Liver (tissue), 9 donors: Measurements from ENCODE around the gene TMEM131. TPM values are rescaled to one million over a fixed set of nuclear protein-coding genes. Genes with fewer than 3 reads are reported as not detected.

Experiments
- DNase-seq: peaks from one replicate; pipeline ENCODE4 v3.0.0-alpha.2; 2017; ENCODE audit warnings: low spot score
- H3K27ac ChIP-seq, 2 donors: one replicate each; pipeline ENCODE4 v1.7.0; 2013; ENCODE audit warnings: inconsistent platforms in 2 of 2, low read length in 2 of 2, control low read depth in 1 of 2, low read depth in 1 of 2, mild to moderate bottlenecking in 1 of 2
- H3K27me3 ChIP-seq, 4 donors: one replicate each; pipeline versions ENCODE4 v1.6.1 to v1.7.0; 2013; ENCODE audit warnings: low read length in 3 of 4, inconsistent platforms in 1 of 4, mild to moderate bottlenecking in 1 of 4, moderate library complexity in 1 of 4; ENCODE audit not compliant: control insufficient read depth in 4 of 4, insufficient read depth in 4 of 4
- H3K36me3 ChIP-seq, 4 donors: one replicate each; pipeline versions ENCODE4 v1.6.1 to v1.7.0; 2013; ENCODE audit warnings: low read length in 3 of 4, mild to moderate bottlenecking in 3 of 4, low read depth in 1 of 4, moderate library complexity in 1 of 4; ENCODE audit not compliant: control insufficient read depth in 4 of 4, insufficient read depth in 3 of 4
- H3K4me1 ChIP-seq, 4 donors: one replicate each; pipeline versions ENCODE4 v1.6.1 to v1.7.0; 2013; ENCODE audit warnings: low read length in 3 of 4, mild to moderate bottlenecking in 3 of 4, moderate library complexity in 1 of 4; ENCODE audit not compliant: control insufficient read depth in 4 of 4, insufficient read depth in 4 of 4
- H3K4me3 ChIP-seq, 3 donors: one replicate each; pipeline versions ENCODE4 v1.6.1 to v1.7.0; 2013; ENCODE audit warnings: low read length in 3 of 3, control low read depth in 1 of 3, low read depth in 1 of 3, mild to moderate bottlenecking in 1 of 3
- H3K9ac ChIP-seq, 2 donors: one replicate each; pipeline ENCODE4 v1.7.0; 2013; ENCODE audit warnings: low read length in 2 of 2, mild to moderate bottlenecking in 2 of 2, moderate library complexity in 2 of 2, control low read depth in 1 of 2, low read depth in 1 of 2
- H3K9me3 ChIP-seq, 4 donors: one replicate each; pipeline versions ENCODE4 v1.6.1 to v1.7.0; 2013; ENCODE audit warnings: low read length in 3 of 4; ENCODE audit not compliant: control insufficient read depth in 4 of 4
- CTCF ChIP-seq: fragments of 150-350 bp; IDR thresholded peaks from 2 replicates; pipeline ENCODE4 v1.5.1; 2017; ENCODE audit warnings: improper control_type of control experiment, low read depth, low read length; ENCODE audit not compliant: missing input control
- EGR1 ChIP-seq, 2 donors: IDR thresholded peaks; 2 replicates each; pipeline ENCODE4 v1.6.1; 2016 to 2018; ENCODE audit warnings: antibody characterized with exemption in 2 of 2, low read depth in 2 of 2
- FOXA1 ChIP-seq: IDR thresholded peaks from 2 replicates; pipeline ENCODE4 v1.6.1; 2016; ENCODE audit warnings: antibody characterized with exemption
- FOXA2 ChIP-seq: IDR thresholded peaks from 2 replicates; pipeline ENCODE4 v1.6.1; 2016; ENCODE audit warnings: antibody characterized with exemption
- GABPA ChIP-seq, 2 donors: IDR thresholded peaks in 1 of 2; conservative IDR thresholded peaks in 1 of 2; 2 replicates each; pipeline ENCODE4 v1.6.1; 2016; ENCODE audit warnings: antibody characterized with exemption in 2 of 2, mild to moderate bottlenecking in 1 of 2, moderate library complexity in 1 of 2
- HNF4A ChIP-seq, 2 donors: conservative IDR thresholded peaks; 2 replicates each; pipeline ENCODE4 v1.6.1; 2016; ENCODE audit warnings: antibody characterized with exemption in 2 of 2, mild to moderate bottlenecking in 2 of 2
- HNF4G ChIP-seq: IDR thresholded peaks from 2 replicates; pipeline ENCODE4 v1.6.1; 2016; ENCODE audit warnings: antibody characterized with exemption
- JUND ChIP-seq, 2 donors: IDR thresholded peaks; 2 replicates each; pipeline ENCODE4 v1.6.1; 2016; ENCODE audit warnings: antibody characterized with exemption in 2 of 2
- NR2F2 ChIP-seq: IDR thresholded peaks from 2 replicates; pipeline ENCODE4 v1.6.1; 2016; ENCODE audit warnings: antibody characterized with exemption
- RAD21 ChIP-seq, 2 donors: IDR thresholded peaks; 2 replicates each; pipeline ENCODE4 v1.6.1; 2016; ENCODE audit warnings: antibody characterized with exemption in 2 of 2, mild to moderate bottlenecking in 2 of 2
- RXRA ChIP-seq, 2 donors: IDR thresholded peaks; 2 replicates each; pipeline ENCODE4 v1.6.1; 2017 to 2018; ENCODE audit warnings: antibody characterized with exemption in 2 of 2, mild to moderate bottlenecking in 1 of 2
- SP1 ChIP-seq: IDR thresholded peaks from 2 replicates; pipeline ENCODE4 v1.6.1; 2018; ENCODE audit warnings: antibody characterized with exemption, mild to moderate bottlenecking
- TAF1 ChIP-seq: conservative IDR thresholded peaks from 2 replicates; pipeline ENCODE4 v1.6.1; 2016; ENCODE audit warnings: antibody characterized with exemption, mild to moderate bottlenecking
- YY1 ChIP-seq: IDR thresholded peaks from 2 replicates; pipeline ENCODE4 v1.6.1; 2016; ENCODE audit warnings: antibody characterized with exemption, mild to moderate bottlenecking
- ZBTB33 ChIP-seq: IDR thresholded peaks from 2 replicates; pipeline ENCODE4 v1.6.1; 2016; ENCODE audit warnings: antibody characterized with exemption
- WGBS: extraction: QIAGEN DNeasy Blood & Tissue Kit; methylation state at CpG from one replicate; pipeline ENCODE4 v1.1.7; 2013; 5-methylcytosine and 5-hydroxymethylcytosine counted together
- polyA plus RNA-seq, 2 donors: library from polyadenylated mRNA; stranded (reverse) in 1 of 2; unstranded in 1 of 2; fragments of 200-250 nt in 1 of 2; fragments of >200 nt in 1 of 2; fragmentation: Nextera tagmentation in 1 of 2; extraction: Ambion mirVana in 1 of 2; gene quantifications; one replicate each; pipeline versions ENCODE4 v1.2.1 to v1.2.3, GENCODE V29; 2013 to 2015
- total RNA-seq, 2 donors: library from RNA; depleted of rRNA; stranded (reverse); fragments of >200 nt; gene quantifications; one replicate each; pipeline ENCODE4 v1.2.3, GENCODE V29; 2014
- TF ChIP-seq, protein P1 (sequence below): IDR thresholded peaks from 2 replicates; pipeline ENCODE4 v1.6.1; 2016; ENCODE audit warnings: antibody characterized with exemption
- donor health status: healthy.
- donor health status: healthy.
- donor health status: healthy.
- donor health status: healthy.
- donor health status: healthy.

The TMEM131 gene
- total and polyA plus RNA-seq, 4 donors, result 6.1 to 22.8 (median 11.2) TPM

GRCh38 chr2:97907369-97908100 lies 88.2 kb downstream of the TMEM131 start (continued):
- TF ChIP-seq ZBTB33 (no peak), FOXA2 (no peak)
- TF ChIP-seq, protein P1, sequence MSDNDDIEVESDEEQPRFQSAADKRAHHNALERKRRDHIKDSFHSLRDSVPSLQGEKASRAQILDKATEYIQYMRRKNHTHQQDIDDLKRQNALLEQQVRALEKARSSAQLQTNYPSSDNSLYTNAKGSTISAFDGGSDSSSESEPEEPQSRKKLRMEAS, result no peak

- H3K27ac ChIP-seq, result no peak overlapping the region
- no peaks in the 10 kb centered on the region for H3K27me3 ChIP-seq
- no peak overlapping the region for H3K4me3 ChIP-seq
- no peak overlapping the region for H3K9ac ChIP-seq
- H3K9me3 ChIP-seq, result no peaks in the 10 kb centered on the region
- H3K4me1 ChIP-seq, result no peaks in the 10 kb centered on the region
- no peak for DNase-seq
- WGBS, result 89% methylated on average over 1 of the region's 1 CpG
- peaks cover 2 to 4% (median 2%) of the 10 kb centered on the region in 4 donors for H3K36me3 ChIP-seq
- TF ChIP-seq CTCF (no peak), NR2F2 (no peak), GABPA (IDR thresholded peaks at IDR 0.05 in 1 of 2, conservative IDR thresholded peaks at IDR 0.05 in 1 of 2) (no peak), SP1 (no peak), RAD21 (IDR thresholded peaks at IDR 0.05) (no peak), YY1 (no peak), EGR1 (IDR thresholded peaks at IDR 0.05; ENCODE audit: low read depth in 2 of 2) (no peak), JUND (IDR thresholded peaks at IDR 0.05) (no peak), ZBTB33 (no peak), HNF4G (no peak), HNF4A (conservative IDR thresholded peaks at IDR 0.05) (no peak), RXRA (IDR thresholded peaks at IDR 0.05) (no peak)
Measured at GRCh38 chr2:97906307-97906706, 89.4 kb downstream of the TMEM131 start.

DNA sequence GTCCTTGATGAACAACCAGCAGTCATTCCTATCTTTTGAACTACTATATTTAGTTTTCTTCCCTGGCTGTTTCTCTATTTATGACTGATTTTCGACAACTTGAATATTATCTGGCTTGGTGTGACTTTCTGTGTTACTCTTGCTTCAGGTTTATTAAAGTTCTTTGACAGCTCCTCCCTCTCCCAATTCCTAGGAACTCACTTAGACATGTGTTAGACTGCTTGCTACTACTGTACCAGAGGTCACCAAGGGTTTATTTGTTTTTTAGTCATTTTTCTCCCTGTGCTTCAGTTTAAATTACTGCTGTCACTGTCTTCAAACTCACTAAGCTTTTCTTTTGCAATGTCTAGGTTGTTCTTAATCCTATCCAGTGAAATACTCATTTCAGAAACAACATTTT lies 90.5 kb downstream of the TMEM131 start:
- no peak for DNase-seq
- WGBS, result 91% methylated on average over 1 of the region's 1 CpG
- no peak for TF ChIP-seq RAD21 (IDR thresholded peaks at IDR 0.05)
- TF ChIP-seq CTCF, result no peak
- TF ChIP-seq SP1, result no peak
- no peak for TF ChIP-seq ZBTB33
- TF ChIP-seq HNF4A (conservative IDR thresholded peaks at IDR 0.05), result no peak
- TF ChIP-seq FOXA1, result no peak
- TF ChIP-seq, protein P1, result no peak
- no peak for TF ChIP-seq GABPA (IDR thresholded peaks at IDR 0.05 in 1 of 2, conservative IDR thresholded peaks at IDR 0.05 in 1 of 2)
- no peak for TF ChIP-seq TAF1
- no peak for TF ChIP-seq FOXA2
- TF ChIP-seq RXRA (IDR thresholded peaks at IDR 0.05), result no peak
- TF ChIP-seq HNF4G, result no peak
- TF ChIP-seq EGR1 (IDR thresholded peaks at IDR 0.05; ENCODE audit: low read depth in 2 of 2), result no peak
- H3K27me3 ChIP-seq, result no peaks in the 10 kb centered on the region
- H3K36me3 ChIP-seq, result peaks cover 2 to 4% (median 2%) of the 10 kb centered on the region in 4 donors
- no peak overlapping the region for H3K27ac ChIP-seq
- H3K4me3 ChIP-seq, result no peak overlapping the region
- H3K9ac ChIP-seq, result no peak overlapping the region
- no peaks in the 10 kb centered on the region for H3K4me1 ChIP-seq
- H3K9me3 ChIP-seq, result no peaks in the 10 kb centered on the region
